Stimulated activated CD8-positive, alpha-beta memory T cell treated with anti-CD3 and anti-CD28 coated beads, Interleukin-4, amount 100 ng/mL, for 1 hour (primary cell): Measurements from ENCODE around the gene SEC24D.
"Not testable (repeated sequence)": the region's sequence is repeated elsewhere in the genome, so short reads cannot be mapped to it uniquely, and the experiment has no call there.

ENCODE experiments used
- DNase-seq, 2 donors: peaks; one replicate each; pipeline ENCODE4 v3.0.0-alpha.2; 2020; ENCODE audit warnings: low read depth in 2 of 2, low spot score in 1 of 2

The SEC24D gene

GRCh38 chr4:118814058-118814457 is 21.9 kb downstream of the SEC24D start:
- no peak for DNase-seq

GRCh38 chr4:118813561-118813960 is 22.4 kb downstream of the SEC24D start:
- DNase-seq: no peak

- no peak for DNase-seq
Observed at GRCh38 chr4:118811832-118812231, 24.1 kb downstream of the SEC24D start.

- no peak for DNase-seq
Observed at GRCh38 chr4:118810991-118811764, 24.7 kb downstream of the SEC24D start.

- DNase-seq: no peak
Observed at GRCh38 chr4:118807659-118808058, 28.3 kb downstream of the SEC24D start.

GRCh38 chr4:118803253-118803652 is 32.7 kb downstream of the SEC24D start:
- DNase-seq: no peak

GRCh38 chr4:118801895-118802575 is 33.9 kb downstream of the SEC24D start:
- no peak for DNase-seq

GRCh38 chr4:118799231-118799942 is 36.5 kb downstream of the SEC24D start:
- DNase-seq: no peak

GRCh38 chr4:118798658-118799057 is 37.3 kb downstream of the SEC24D start:
- no peak for DNase-seq

GRCh38 chr4:118797558-118798142 is 38.3 kb downstream of the SEC24D start:
- no peak for DNase-seq

GRCh38 chr4:118791690-118792446 is 44.1 kb downstream of the SEC24D start:
- not testable (repeated sequence) for DNase-seq

- no peak for DNase-seq
Observed at GRCh38 chr4:118790544-118790943, 45.4 kb downstream of the SEC24D start.

GRCh38 chr4:118788911-118789310 is 47.0 kb downstream of the SEC24D start:
- no peak for DNase-seq

GRCh38 chr4:118787844-118788380 is 48.0 kb downstream of the SEC24D start:
- no peak for DNase-seq

GRCh38 chr4:118784776-118785175 is 51.1 kb downstream of the SEC24D start:
- DNase-seq: no peak

- no peak for DNase-seq
Observed at GRCh38 chr4:118783887-118784286, 52.0 kb downstream of the SEC24D start.

- not testable (repeated sequence) for DNase-seq
Observed at GRCh38 chr4:118782886-118783285, 53.0 kb downstream of the SEC24D start.

GRCh38 chr4:118777649-118778048 is 58.3 kb downstream of the SEC24D start:
- not testable (repeated sequence) for DNase-seq

GRCh38 chr4:118776955-118777640 is 58.8 kb downstream of the SEC24D start:
- DNase-seq: not testable (repeated sequence)
